ENCODE data around the gene ABCA13.

DNA sequence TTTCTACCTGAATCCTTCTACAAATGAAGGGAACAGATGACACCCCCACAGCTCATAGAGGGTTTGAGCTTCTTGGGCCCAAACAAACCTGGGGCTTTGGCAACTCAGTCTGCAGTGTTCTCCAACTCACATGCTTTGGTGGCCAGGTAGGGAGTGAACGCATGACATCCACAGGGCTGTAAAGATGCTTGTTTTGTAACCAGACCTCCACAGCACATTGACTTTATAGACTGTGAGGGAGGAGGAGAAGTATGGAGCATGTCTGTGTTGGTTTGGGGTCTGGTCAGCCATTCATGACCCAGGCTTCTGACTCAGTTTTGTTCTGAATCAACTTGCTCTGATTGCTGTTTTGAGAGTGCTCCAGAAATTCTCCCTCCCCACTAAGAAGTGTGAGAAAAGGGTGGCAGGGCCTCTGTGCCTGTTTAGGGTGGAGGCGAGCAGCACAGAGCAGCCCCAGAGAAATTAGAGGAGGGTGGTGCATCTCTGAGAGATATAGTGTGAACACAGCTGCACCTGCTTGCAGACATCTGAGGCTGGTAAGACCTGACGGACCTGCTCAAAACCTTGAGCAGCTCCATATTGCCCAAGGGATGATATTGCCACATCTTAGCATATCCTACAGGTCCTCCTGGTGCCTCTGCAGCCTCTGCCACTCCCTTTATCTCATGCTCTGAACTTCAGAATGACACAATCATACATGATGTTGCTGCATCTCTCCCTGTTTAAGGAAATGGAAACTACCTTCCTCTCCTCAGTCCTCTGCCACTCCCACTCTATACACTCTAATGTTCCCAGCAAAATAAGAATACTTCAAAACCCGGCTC lies 287.7 kb downstream of the ABCA13 start:
- TF ChIP-seq, protein P1, sequence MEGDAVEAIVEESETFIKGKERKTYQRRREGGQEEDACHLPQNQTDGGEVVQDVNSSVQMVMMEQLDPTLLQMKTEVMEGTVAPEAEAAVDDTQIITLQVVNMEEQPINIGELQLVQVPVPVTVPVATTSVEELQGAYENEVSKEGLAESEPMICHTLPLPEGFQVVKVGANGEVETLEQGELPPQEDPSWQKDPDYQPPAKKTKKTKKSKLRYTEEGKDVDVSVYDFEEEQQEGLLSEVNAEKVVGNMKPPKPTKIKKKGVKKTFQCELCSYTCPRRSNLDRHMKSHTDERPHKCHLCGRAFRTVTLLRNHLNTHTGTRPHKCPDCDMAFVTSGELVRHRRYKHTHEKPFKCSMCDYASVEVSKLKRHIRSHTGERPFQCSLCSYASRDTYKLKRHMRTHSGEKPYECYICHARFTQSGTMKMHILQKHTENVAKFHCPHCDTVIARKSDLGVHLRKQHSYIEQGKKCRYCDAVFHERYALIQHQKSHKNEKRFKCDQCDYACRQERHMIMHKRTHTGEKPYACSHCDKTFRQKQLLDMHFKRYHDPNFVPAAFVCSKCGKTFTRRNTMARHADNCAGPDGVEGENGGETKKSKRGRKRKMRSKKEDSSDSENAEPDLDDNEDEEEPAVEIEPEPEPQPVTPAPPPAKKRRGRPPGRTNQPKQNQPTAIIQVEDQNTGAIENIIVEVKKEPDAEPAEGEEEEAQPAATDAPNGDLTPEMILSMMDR (IDR thresholded peaks at IDR 0.05; ENCODE audit: low read depth, low read length), result no peak
- TF ChIP-seq EZH2phosphoT487 (IDR thresholded peaks at IDR 0.05; ENCODE audit: low read depth), result no peak

Measured in OCI-LY3 (cell line).